Neural cell (in vitro differentiated cells): ENCODE measurements around the gene EIF4G3. TPM values are rescaled to one million over a fixed set of nuclear protein-coding genes. Genes with fewer than 3 reads are reported as not detected.

Experiments
- H2AFZ ChIP-seq: fragments of 200-600, 300-800 bp; sonication (generic), shearing (Covaris generic); 2 replicates; pipeline ENCODE4 v1.6.0; 2014; ENCODE audit warnings: low read depth, mild to moderate bottlenecking, antibody characterized with exemption, low read length, moderate library complexity
- H3F3A ChIP-seq: fragments of 200-600 bp; shearing (Covaris generic); 2 replicates; pipeline ENCODE4 v1.6.1; 2016; ENCODE audit warnings: mild to moderate bottlenecking, moderate library complexity, mixed read lengths, antibody characterized with exemption, low read length; ENCODE audit not compliant: insufficient read depth, poor library complexity, severe bottlenecking
- H3K27ac ChIP-seq: fragments of 200-600, 300-800 bp; sonication (generic), shearing (Covaris generic); 2 replicates; pipeline ENCODE4 v1.5.1; 2014; ENCODE audit warnings: mild to moderate bottlenecking, low read length, moderate library complexity
- H3K27me3 ChIP-seq: fragments of 300-800, 200-600 bp; sonication (generic), shearing (Covaris generic); 2 replicates; pipeline ENCODE4 v1.6.0; 2014; ENCODE audit warnings: mild to moderate bottlenecking, low read depth, low read length, moderate library complexity; ENCODE audit not compliant: insufficient read depth
- H3K36me3 ChIP-seq: fragments of 300-800, 200-600 bp; sonication (generic), shearing (Covaris generic); 2 replicates; pipeline ENCODE4 v1.5.1; 2014; ENCODE audit warnings: mild to moderate bottlenecking, antibody characterized with exemption, low read length, moderate library complexity; ENCODE audit not compliant: insufficient read depth
- H3K4me2 ChIP-seq: fragments of 300-800, 200-600 bp; sonication (generic), shearing (Covaris generic); 2 replicates; pipeline ENCODE4 v1.6.0; 2014; ENCODE audit warnings: mild to moderate bottlenecking, low read length
- H3K4me3 ChIP-seq: fragments of 300-800, 200-600 bp; sonication (generic), shearing (Covaris generic); 2 replicates; pipeline ENCODE4 v1.5.1; 2014; ENCODE audit warnings: mild to moderate bottlenecking, low read length, moderate library complexity
- H3K79me2 ChIP-seq: fragments of 200-600 bp; shearing (Covaris generic); replicated peaks from 2 replicates; pipeline ENCODE4 v1.6.0; 2014; ENCODE audit warnings: mild to moderate bottlenecking, low read length, moderate library complexity; ENCODE audit not compliant: insufficient read depth
- H3K9ac ChIP-seq: fragments of 300-800, 200-600 bp; sonication (generic), shearing (Covaris generic); 2 replicates; pipeline ENCODE4 v1.6.1; 2016; ENCODE audit warnings: mild to moderate bottlenecking, low read length, mixed read lengths
- H3K9me2 ChIP-seq: fragments of 200-600 bp; shearing (Covaris generic); 2 replicates; pipeline ENCODE4 v1.6.1; 2016; ENCODE audit warnings: mild to moderate bottlenecking, low read length, mixed read lengths; ENCODE audit not compliant: insufficient read depth
- H3K9me3 ChIP-seq: fragments of 200-600, 300-800 bp; sonication (generic), shearing (Covaris generic); 2 replicates; pipeline ENCODE4 v1.6.1; 2016; ENCODE audit warnings: mild to moderate bottlenecking, mixed run types, low read length, moderate library complexity, mixed read lengths
- H4K20me1 ChIP-seq: fragments of 200-600 bp; shearing (Covaris generic); 2 replicates; pipeline ENCODE4 v1.6.1; 2016; ENCODE audit warnings: mild to moderate bottlenecking, mixed run types; ENCODE audit not compliant: insufficient read depth
- EP300 ChIP-seq: fragments of 450-650 bp; conservative IDR thresholded peaks from 2 replicates; pipeline ENCODE4 v1.6.1; 2014; ENCODE audit warnings: antibody characterized with exemption, mild to moderate bottlenecking, moderate library complexity; ENCODE audit not compliant: poor library complexity, severe bottlenecking
- EZH2 ChIP-seq: fragments of 200-600, 300-800 bp; shearing (Covaris generic), sonication (generic); IDR thresholded peaks from 2 replicates; pipeline ENCODE4 v1.6.1; 2014; ENCODE audit warnings: antibody characterized with exemption, low read length, borderline replicate concordance, mild to moderate bottlenecking; ENCODE audit not compliant: insufficient read depth, poor library complexity, severe bottlenecking
- MXI1 ChIP-seq: fragments of 450-650 bp; conservative IDR thresholded peaks from 2 replicates; pipeline ENCODE4 v1.6.1; 2014; ENCODE audit warnings: antibody characterized with exemption, mild to moderate bottlenecking; ENCODE audit not compliant: poor library complexity, severe bottlenecking
- POLR2AphosphoS5 ChIP-seq: IDR thresholded peaks from 2 replicates; pipeline ENCODE4 v1.6.1; 2012
- RAD21 ChIP-seq: fragments of 450-650 bp; conservative IDR thresholded peaks from 2 replicates; pipeline ENCODE4 v1.6.1; 2014; ENCODE audit warnings: antibody characterized with exemption, mild to moderate bottlenecking, moderate library complexity
- SMC3 ChIP-seq: fragments of 450-650 bp; conservative IDR thresholded peaks from 2 replicates; pipeline ENCODE4 v1.6.1; 2014; ENCODE audit warnings: antibody characterized with exemption, mild to moderate bottlenecking, moderate library complexity; ENCODE audit not compliant: poor library complexity
- TAF1 ChIP-seq: IDR thresholded peaks from 2 replicates; pipeline ENCODE4 v1.6.1; 2012; ENCODE audit warnings: low read depth
- polyA plus RNA-seq: library from polyadenylated mRNA; depleted of rRNA; stranded (reverse); fragments of >200 nt; gene quantifications from 2 replicates; pipeline ENCODE4 v1.2.3, GENCODE V29; 2014
- TF ChIP-seq, protein P1 (sequence below): fragments of 450-650 bp; IDR thresholded peaks from 2 replicates; pipeline ENCODE4 v1.5.1; 2014; ENCODE audit warnings: antibody characterized with exemption, mild to moderate bottlenecking, moderate library complexity; ENCODE audit not compliant: poor library complexity, severe bottlenecking
- TF ChIP-seq, protein P2 (sequence below): IDR thresholded peaks from 2 replicates; pipeline ENCODE4 v1.6.1; 2012; ENCODE audit warnings: borderline replicate concordance

Gene EIF4G3
- polyA plus RNA-seq, 1 donor from 2014 or later, result 56.9 TPM

DNA sequence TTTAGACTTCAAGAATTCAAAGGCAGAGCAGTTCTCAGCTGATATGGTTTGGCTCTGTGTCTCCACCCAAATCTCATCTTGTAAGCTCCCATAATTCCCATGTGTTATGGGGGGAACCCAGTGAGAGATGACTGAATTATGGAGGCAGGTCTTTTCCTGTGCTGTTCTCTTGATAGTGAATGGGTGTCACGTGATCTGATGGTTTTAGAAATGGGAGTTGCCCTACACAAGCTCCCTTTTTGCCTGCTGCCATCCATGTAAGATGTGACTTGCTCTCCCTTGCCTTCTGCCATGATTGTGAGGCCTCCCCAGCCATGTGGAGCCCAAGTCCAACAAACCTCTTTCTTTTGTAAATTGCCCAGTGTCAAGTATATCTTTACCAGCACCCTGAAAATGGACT is 146.5 kb downstream of the EIF4G3 start:
- Histone ChIP-seq H3K9ac (no peak overlapping the region), H2AFZ (no peak overlapping the region), H3K4me2 (no peak overlapping the region), H3K27me3 (no peaks in the 10 kb centered on the region), H3K4me3 (no peak overlapping the region), H3K79me2 (peaks cover 13% of the 10 kb centered on the region), H3K36me3 (no peaks in the 10 kb centered on the region), H3F3A (no peaks in the 10 kb centered on the region), H4K20me1 (no peaks in the 10 kb centered on the region), H3K27ac (no peak overlapping the region), H3K9me3 (no peaks in the 10 kb centered on the region), H3K9me2 (no peaks in the 10 kb centered on the region)
- no peak for TF ChIP-seq RAD21
- TF ChIP-seq, protein P1, sequence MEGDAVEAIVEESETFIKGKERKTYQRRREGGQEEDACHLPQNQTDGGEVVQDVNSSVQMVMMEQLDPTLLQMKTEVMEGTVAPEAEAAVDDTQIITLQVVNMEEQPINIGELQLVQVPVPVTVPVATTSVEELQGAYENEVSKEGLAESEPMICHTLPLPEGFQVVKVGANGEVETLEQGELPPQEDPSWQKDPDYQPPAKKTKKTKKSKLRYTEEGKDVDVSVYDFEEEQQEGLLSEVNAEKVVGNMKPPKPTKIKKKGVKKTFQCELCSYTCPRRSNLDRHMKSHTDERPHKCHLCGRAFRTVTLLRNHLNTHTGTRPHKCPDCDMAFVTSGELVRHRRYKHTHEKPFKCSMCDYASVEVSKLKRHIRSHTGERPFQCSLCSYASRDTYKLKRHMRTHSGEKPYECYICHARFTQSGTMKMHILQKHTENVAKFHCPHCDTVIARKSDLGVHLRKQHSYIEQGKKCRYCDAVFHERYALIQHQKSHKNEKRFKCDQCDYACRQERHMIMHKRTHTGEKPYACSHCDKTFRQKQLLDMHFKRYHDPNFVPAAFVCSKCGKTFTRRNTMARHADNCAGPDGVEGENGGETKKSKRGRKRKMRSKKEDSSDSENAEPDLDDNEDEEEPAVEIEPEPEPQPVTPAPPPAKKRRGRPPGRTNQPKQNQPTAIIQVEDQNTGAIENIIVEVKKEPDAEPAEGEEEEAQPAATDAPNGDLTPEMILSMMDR, result no peak

DNA sequence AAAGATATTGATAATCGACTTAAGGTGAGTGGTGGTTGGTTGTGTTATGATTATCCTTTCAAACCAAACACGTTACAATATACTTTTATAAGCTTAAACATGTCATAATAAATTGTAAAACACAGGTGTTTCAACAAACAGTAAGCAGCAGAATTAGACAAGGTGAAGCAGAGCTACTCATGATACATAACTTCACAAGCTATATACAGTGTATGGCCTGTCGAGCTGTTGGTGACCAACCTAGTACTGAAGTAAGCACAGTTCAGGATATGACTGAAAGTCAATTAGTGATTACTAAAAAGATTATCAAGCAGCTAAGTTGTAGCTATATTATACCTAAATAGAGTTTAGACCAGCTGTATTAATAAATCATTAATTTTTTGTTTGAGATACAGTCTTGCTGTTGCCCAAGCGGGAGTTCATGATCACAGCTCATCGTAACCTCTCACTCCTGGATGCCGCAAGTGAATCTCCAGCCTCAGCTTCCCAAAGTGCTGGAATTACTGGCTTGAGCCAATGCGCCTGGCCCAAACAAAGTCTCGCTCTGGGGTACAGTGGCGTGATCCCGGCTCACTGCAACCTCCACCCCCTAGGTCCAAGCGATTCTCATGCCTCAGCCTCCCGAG is 148.1 kb downstream of the EIF4G3 start:
- no peak overlapping the region for H2AFZ ChIP-seq
- H3K27ac ChIP-seq, result no peak overlapping the region
- H3K9me3 ChIP-seq, result no peaks in the 10 kb centered on the region
- H3F3A ChIP-seq, result no peaks in the 10 kb centered on the region
- H3K36me3 ChIP-seq, result no peaks in the 10 kb centered on the region
- no peak overlapping the region for H3K4me2 ChIP-seq
- no peak overlapping the region for H3K4me3 ChIP-seq
- no peaks in the 10 kb centered on the region for H4K20me1 ChIP-seq
- H3K9me2 ChIP-seq, result no peaks in the 10 kb centered on the region
- H3K79me2 ChIP-seq, result peaks cover 9% of the 10 kb centered on the region
- TF ChIP-seq, protein P1, result no peak
- TF ChIP-seq, protein P2, sequence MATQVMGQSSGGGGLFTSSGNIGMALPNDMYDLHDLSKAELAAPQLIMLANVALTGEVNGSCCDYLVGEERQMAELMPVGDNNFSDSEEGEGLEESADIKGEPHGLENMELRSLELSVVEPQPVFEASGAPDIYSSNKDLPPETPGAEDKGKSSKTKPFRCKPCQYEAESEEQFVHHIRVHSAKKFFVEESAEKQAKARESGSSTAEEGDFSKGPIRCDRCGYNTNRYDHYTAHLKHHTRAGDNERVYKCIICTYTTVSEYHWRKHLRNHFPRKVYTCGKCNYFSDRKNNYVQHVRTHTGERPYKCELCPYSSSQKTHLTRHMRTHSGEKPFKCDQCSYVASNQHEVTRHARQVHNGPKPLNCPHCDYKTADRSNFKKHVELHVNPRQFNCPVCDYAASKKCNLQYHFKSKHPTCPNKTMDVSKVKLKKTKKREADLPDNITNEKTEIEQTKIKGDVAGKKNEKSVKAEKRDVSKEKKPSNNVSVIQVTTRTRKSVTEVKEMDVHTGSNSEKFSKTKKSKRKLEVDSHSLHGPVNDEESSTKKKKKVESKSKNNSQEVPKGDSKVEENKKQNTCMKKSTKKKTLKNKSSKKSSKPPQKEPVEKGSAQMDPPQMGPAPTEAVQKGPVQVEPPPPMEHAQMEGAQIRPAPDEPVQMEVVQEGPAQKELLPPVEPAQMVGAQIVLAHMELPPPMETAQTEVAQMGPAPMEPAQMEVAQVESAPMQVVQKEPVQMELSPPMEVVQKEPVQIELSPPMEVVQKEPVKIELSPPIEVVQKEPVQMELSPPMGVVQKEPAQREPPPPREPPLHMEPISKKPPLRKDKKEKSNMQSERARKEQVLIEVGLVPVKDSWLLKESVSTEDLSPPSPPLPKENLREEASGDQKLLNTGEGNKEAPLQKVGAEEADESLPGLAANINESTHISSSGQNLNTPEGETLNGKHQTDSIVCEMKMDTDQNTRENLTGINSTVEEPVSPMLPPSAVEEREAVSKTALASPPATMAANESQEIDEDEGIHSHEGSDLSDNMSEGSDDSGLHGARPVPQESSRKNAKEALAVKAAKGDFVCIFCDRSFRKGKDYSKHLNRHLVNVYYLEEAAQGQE, result no peak
- TF ChIP-seq SMC3 (no peak), EP300 (no peak), MXI1 (no peak), TAF1 (no peak), EZH2 (no peak), POLR2AphosphoS5 (no peak), RAD21 (no peak)
- H3K9ac ChIP-seq, result no peak overlapping the region
- H3K27me3 ChIP-seq, result no peaks in the 10 kb centered on the region
